ENCODE results near the gene CD44. TPM values are rescaled to one million over a fixed set of nuclear protein-coding genes. Genes with fewer than 3 reads are reported as not detected.

Gene CD44
- polyA plus RNA-seq, 1 donor from 2014 or later, result 0.77 TPM

DNA sequence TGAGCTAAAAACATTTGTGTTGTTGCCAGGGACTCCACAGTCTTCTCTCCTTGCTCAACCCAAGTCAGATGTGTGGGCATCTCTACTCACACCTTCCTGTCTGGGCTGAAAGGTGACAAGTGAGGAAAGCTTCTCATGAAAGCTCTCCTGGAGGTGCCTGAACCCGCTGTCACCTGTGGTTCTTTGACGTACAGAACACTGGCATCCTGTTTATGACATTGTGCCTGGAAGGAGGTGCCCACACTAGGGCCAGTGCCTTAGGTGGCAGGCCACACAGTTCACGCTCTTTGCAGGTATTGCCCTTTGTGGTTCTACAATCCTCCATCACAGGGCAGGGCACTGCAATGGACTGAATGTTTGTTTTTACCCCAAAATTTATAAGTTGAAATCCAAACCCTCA is 108.5 kb downstream of the CD44 start:
- H3K27ac ChIP-seq (ENCODE audit: low read length), result no peak overlapping the region
- no peak overlapping the region for H3K4me2 ChIP-seq (ENCODE audit: low read length)
- peaks cover 11% of the 10 kb centered on the region for H3K36me3 ChIP-seq (ENCODE audit: insufficient read depth, low read length)
- H3F3A ChIP-seq (ENCODE audit: insufficient read depth, low read length, poor library complexity, severe bottlenecking), result no peaks in the 10 kb centered on the region
- no peak for TF ChIP-seq EP300 (conservative IDR thresholded peaks at IDR 0.05; ENCODE audit: poor library complexity, severe bottlenecking)
- no peak for TF ChIP-seq POLR2AphosphoS5 (IDR thresholded peaks at IDR 0.05)
- TF ChIP-seq SMC3 (conservative IDR thresholded peaks at IDR 0.05; ENCODE audit: poor library complexity), result no peak
- no peaks in the 10 kb centered on the region for H3K9me2 ChIP-seq (ENCODE audit: insufficient read depth, low read length)
- H3K4me3 ChIP-seq (ENCODE audit: low read length), result no peak overlapping the region
- no peaks in the 10 kb centered on the region for H3K79me2 ChIP-seq (replicated peaks; ENCODE audit: insufficient read depth, low read length)
- no peak overlapping the region for H3K9ac ChIP-seq (ENCODE audit: low read length)
- no peaks in the 10 kb centered on the region for H3K9me3 ChIP-seq (ENCODE audit: low read length)
- H3K27me3 ChIP-seq (ENCODE audit: insufficient read depth, low read depth, low read length), result no peaks in the 10 kb centered on the region
- H2AFZ ChIP-seq (ENCODE audit: low read depth, low read length), result no peak overlapping the region
- no peaks in the 10 kb centered on the region for H4K20me1 ChIP-seq (ENCODE audit: insufficient read depth)

DNA sequence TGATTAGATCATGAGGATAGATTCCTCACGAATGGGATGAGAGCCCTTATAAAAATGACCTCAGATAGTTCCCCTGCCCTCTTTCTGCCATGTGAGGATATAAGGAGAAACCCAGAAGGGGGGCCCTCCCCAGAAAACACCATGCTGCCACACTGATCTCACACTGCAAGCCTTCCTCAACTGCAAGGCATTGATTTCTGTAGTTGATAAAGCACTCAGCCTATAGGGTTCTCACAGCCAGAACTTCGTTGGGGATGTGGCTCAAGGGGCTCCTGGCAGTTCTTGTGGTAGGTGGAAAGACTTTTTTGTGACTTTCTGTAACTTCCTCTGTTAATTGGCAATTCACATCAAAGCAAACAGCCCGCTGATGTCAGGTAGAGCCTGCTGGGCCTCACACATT is 108.9 kb downstream of the CD44 start:
- TF ChIP-seq MXI1 (conservative IDR thresholded peaks at IDR 0.05; ENCODE audit: poor library complexity, severe bottlenecking), result no peak
- TF ChIP-seq EP300 (conservative IDR thresholded peaks at IDR 0.05; ENCODE audit: poor library complexity, severe bottlenecking), result no peak
- TF ChIP-seq POLR2AphosphoS5 (IDR thresholded peaks at IDR 0.05), result no peak
- TF ChIP-seq RAD21 (conservative IDR thresholded peaks at IDR 0.05), result no peak
- TF ChIP-seq, protein P1, sequence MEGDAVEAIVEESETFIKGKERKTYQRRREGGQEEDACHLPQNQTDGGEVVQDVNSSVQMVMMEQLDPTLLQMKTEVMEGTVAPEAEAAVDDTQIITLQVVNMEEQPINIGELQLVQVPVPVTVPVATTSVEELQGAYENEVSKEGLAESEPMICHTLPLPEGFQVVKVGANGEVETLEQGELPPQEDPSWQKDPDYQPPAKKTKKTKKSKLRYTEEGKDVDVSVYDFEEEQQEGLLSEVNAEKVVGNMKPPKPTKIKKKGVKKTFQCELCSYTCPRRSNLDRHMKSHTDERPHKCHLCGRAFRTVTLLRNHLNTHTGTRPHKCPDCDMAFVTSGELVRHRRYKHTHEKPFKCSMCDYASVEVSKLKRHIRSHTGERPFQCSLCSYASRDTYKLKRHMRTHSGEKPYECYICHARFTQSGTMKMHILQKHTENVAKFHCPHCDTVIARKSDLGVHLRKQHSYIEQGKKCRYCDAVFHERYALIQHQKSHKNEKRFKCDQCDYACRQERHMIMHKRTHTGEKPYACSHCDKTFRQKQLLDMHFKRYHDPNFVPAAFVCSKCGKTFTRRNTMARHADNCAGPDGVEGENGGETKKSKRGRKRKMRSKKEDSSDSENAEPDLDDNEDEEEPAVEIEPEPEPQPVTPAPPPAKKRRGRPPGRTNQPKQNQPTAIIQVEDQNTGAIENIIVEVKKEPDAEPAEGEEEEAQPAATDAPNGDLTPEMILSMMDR (IDR thresholded peaks at IDR 0.05; ENCODE audit: poor library complexity, severe bottlenecking), result no peak
- TF ChIP-seq SMC3 (conservative IDR thresholded peaks at IDR 0.05; ENCODE audit: poor library complexity), result no peak
- TF ChIP-seq, protein P2, sequence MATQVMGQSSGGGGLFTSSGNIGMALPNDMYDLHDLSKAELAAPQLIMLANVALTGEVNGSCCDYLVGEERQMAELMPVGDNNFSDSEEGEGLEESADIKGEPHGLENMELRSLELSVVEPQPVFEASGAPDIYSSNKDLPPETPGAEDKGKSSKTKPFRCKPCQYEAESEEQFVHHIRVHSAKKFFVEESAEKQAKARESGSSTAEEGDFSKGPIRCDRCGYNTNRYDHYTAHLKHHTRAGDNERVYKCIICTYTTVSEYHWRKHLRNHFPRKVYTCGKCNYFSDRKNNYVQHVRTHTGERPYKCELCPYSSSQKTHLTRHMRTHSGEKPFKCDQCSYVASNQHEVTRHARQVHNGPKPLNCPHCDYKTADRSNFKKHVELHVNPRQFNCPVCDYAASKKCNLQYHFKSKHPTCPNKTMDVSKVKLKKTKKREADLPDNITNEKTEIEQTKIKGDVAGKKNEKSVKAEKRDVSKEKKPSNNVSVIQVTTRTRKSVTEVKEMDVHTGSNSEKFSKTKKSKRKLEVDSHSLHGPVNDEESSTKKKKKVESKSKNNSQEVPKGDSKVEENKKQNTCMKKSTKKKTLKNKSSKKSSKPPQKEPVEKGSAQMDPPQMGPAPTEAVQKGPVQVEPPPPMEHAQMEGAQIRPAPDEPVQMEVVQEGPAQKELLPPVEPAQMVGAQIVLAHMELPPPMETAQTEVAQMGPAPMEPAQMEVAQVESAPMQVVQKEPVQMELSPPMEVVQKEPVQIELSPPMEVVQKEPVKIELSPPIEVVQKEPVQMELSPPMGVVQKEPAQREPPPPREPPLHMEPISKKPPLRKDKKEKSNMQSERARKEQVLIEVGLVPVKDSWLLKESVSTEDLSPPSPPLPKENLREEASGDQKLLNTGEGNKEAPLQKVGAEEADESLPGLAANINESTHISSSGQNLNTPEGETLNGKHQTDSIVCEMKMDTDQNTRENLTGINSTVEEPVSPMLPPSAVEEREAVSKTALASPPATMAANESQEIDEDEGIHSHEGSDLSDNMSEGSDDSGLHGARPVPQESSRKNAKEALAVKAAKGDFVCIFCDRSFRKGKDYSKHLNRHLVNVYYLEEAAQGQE (IDR thresholded peaks at IDR 0.05; ENCODE audit: borderline replicate concordance), result no peak
- no peak for TF ChIP-seq TAF1 (IDR thresholded peaks at IDR 0.05; ENCODE audit: low read depth)
- TF ChIP-seq EZH2 (IDR thresholded peaks at IDR 0.05; ENCODE audit: borderline replicate concordance, insufficient read depth, low read length, poor library complexity, severe bottlenecking), result no peak
- Histone ChIP-seq H3K27me3 (ENCODE audit: insufficient read depth, low read depth, low read length) (no peaks in the 10 kb centered on the region), H3F3A (ENCODE audit: insufficient read depth, low read length, poor library complexity, severe bottlenecking) (no peaks in the 10 kb centered on the region), H3K4me2 (ENCODE audit: low read length) (no peak overlapping the region), H3K9ac (ENCODE audit: low read length) (no peak overlapping the region), H2AFZ (ENCODE audit: low read depth, low read length) (no peak overlapping the region), H3K9me2 (ENCODE audit: insufficient read depth, low read length) (no peaks in the 10 kb centered on the region), H3K9me3 (ENCODE audit: low read length) (no peaks in the 10 kb centered on the region), H3K79me2 (replicated peaks; ENCODE audit: insufficient read depth, low read length) (no peaks in the 10 kb centered on the region), H3K27ac (ENCODE audit: low read length) (no peak overlapping the region), H3K4me3 (ENCODE audit: low read length) (no peak overlapping the region), H3K36me3 (ENCODE audit: insufficient read depth, low read length) (peaks cover 11% of the 10 kb centered on the region), H4K20me1 (ENCODE audit: insufficient read depth) (no peaks in the 10 kb centered on the region)
